ENCODE results near the gene PRSS58. TPM values are rescaled to one million over a fixed set of nuclear protein-coding genes. Genes with fewer than 3 reads are reported as not detected.

PRSS58 gene
- total RNA-seq, 4 donors from 2014 or later: not detected

- WGBS, 2 donors: 58 to 64% methylated on average over 7 of the region's 7 CpGs
- no peak for TF ChIP-seq POLR2A (IDR thresholded peaks at IDR 0.05)
- TF ChIP-seq CTCF (IDR thresholded peaks at IDR 0.05): no peak
- no peak for DNase-seq (ENCODE audit: low spot score in 2 of 2)
- no peak overlapping the region for H3K4me3 ChIP-seq (ENCODE audit: low read depth, poor library complexity, severe bottlenecking)
- intact Hi-C loops (cut with DNase I; ENCODE audit: low total_unique reads): no loop called here
These were observed 9.4 kb downstream of the PRSS58 start for GRCh38 chr7:142248166-142249160.

GRCh38 chr7:142243823-142244222 lies 14.0 kb downstream of the PRSS58 start:
- WGBS, 2 donors: 79 to 80% methylated on average over 9 to 10 of the region's 10 CpGs
- intact Hi-C loops (cut with DNase I; ENCODE audit: low total_unique reads): no loop called here
- TF ChIP-seq CTCF (IDR thresholded peaks at IDR 0.05): no peak
- TF ChIP-seq POLR2A (IDR thresholded peaks at IDR 0.05): no peak
- H3K4me3 ChIP-seq (ENCODE audit: low read depth, poor library complexity, severe bottlenecking): no peak overlapping the region
- no peak for DNase-seq (ENCODE audit: low spot score in 2 of 2)

- intact Hi-C loops (cut with DNase I; ENCODE audit: low total_unique reads): no loop called here
- no peak for DNase-seq (ENCODE audit: low spot score in 2 of 2)
- 65 to 74% methylated on average over 4 of the region's 4 CpGs for WGBS, 2 donors
- TF ChIP-seq CTCF (IDR thresholded peaks at IDR 0.05) (no peak), POLR2A (IDR thresholded peaks at IDR 0.05) (no peak)
- no peak overlapping the region for H3K4me3 ChIP-seq (ENCODE audit: low read depth, poor library complexity, severe bottlenecking)
These were observed 17.3 kb downstream of the PRSS58 start for GRCh38 chr7:142240546-142240945.

GRCh38 chr7:142231716-142232115 lies 26.1 kb downstream of the PRSS58 start:
- intact Hi-C loops (cut with DNase I; ENCODE audit: low total_unique reads): no loop called here
- H3K4me3 ChIP-seq (ENCODE audit: low read depth, poor library complexity, severe bottlenecking): no peak overlapping the region
- WGBS, 2 donors: 35 to 41% methylated on average over 7 of the region's 7 CpGs
- no peak for DNase-seq (ENCODE audit: low spot score in 2 of 2)
- no peak for TF ChIP-seq POLR2A (IDR thresholded peaks at IDR 0.05)
- no peak for TF ChIP-seq CTCF (IDR thresholded peaks at IDR 0.05)

- H3K4me3 ChIP-seq (ENCODE audit: low read depth, poor library complexity, severe bottlenecking): no peak overlapping the region
- TF ChIP-seq CTCF (IDR thresholded peaks at IDR 0.05): no peak
- intact Hi-C loops (cut with DNase I; ENCODE audit: low total_unique reads): no loop called here
- DNase-seq (ENCODE audit: low spot score in 2 of 2): no peak
- 39 to 53% methylated on average over 1 of the region's 1 CpG for WGBS, 2 donors
These were observed 29.2 kb downstream of the PRSS58 start for GRCh38 chr7:142228537-142229104.

Other genes with a start within 250 kb of the PRSS58 start
- gene MGAM2, start 146.3 kb downstream of the PRSS58 start, total RNA-seq: under 1 TPM in 2 of 4 donors, not detected in 2; 0.29 to 0.39 TPM